Neural progenitor cell (in vitro differentiated cells): ENCODE measurements around the gene CACUL1. TPM values are rescaled to one million over a fixed set of nuclear protein-coding genes. Genes with fewer than 3 reads are reported as not detected.

Experiments used
- DNase-seq: peaks from one replicate; pipeline ENCODE4 v3.0.0-alpha.2; 2016; ENCODE audit warnings: low spot score
- H2AFZ ChIP-seq: fragments of 200-600 bp; sonication (generic); replicated peaks from 2 replicates; pipeline ENCODE4 v1.6.1; 2016; ENCODE audit warnings: antibody characterized with exemption
- H3F3A ChIP-seq: fragments of 200-600 bp; sonication (generic); 2 replicates; pipeline ENCODE4 v1.6.1; 2016; ENCODE audit warnings: antibody characterized with exemption, low read depth
- H3K27ac ChIP-seq: fragments of 200-600 bp; sonication (generic); 2 replicates; pipeline ENCODE4 v1.5.1; 2016; ENCODE audit warnings: mild to moderate bottlenecking
- H3K27me3 ChIP-seq: fragments of 200-600 bp; sonication (generic); 2 replicates; pipeline ENCODE4 v1.6.1; 2016; ENCODE audit warnings: mild to moderate bottlenecking, moderate library complexity
- H3K36me3 ChIP-seq: fragments of 200-600 bp; sonication (generic); 2 replicates; pipeline ENCODE4 v1.5.1; 2016
- H3K4me1 ChIP-seq: fragments of 200-600 bp; sonication (generic); 2 replicates; pipeline ENCODE4 v1.6.1; 2016; ENCODE audit warnings: mixed run types
- H3K4me2 ChIP-seq: fragments of 200-600 bp; sonication (generic); 2 replicates; pipeline ENCODE4 v1.6.1; 2016
- H3K4me3 ChIP-seq: fragments of 200-600 bp; sonication (generic); 2 replicates; pipeline ENCODE4 v1.5.1; 2016
- H3K79me2 ChIP-seq: fragments of 200-600 bp; sonication (generic); 2 replicates; pipeline ENCODE4 v1.6.1; 2016; ENCODE audit warnings: low read depth
- H3K9ac ChIP-seq: fragments of 200-600 bp; sonication (generic); 2 replicates; pipeline ENCODE4 v1.6.1; 2016
- H3K9me3 ChIP-seq: fragments of 200-600 bp; sonication (generic); 2 replicates; pipeline ENCODE4 v1.5.1; 2016; ENCODE audit warnings: low read depth
- H4K20me1 ChIP-seq: fragments of 200-600 bp; sonication (generic); 2 replicates; pipeline ENCODE4 v1.6.1; 2016; ENCODE audit warnings: low read depth
- H3K27ac Mint-ChIP-seq: 3 replicates; pipeline ENCODE4 v1.8.0; 2021; ENCODE audit warnings: mixed read lengths
- H3K27me3 Mint-ChIP-seq: 2 replicates; pipeline ENCODE4 v1.8.0; 2022; ENCODE audit warnings: low read depth, mild to moderate bottlenecking, inconsistent platforms, moderate library complexity, mixed read lengths; ENCODE audit not compliant: insufficient read depth
- H3K36me3 Mint-ChIP-seq: 3 replicates; pipeline ENCODE4 v1.8.0; 2021; ENCODE audit warnings: mixed read lengths
- H3K4me1 Mint-ChIP-seq: 3 replicates; pipeline ENCODE4 v1.8.0; 2021; ENCODE audit warnings: mixed read lengths
- H3K4me3 Mint-ChIP-seq: 3 replicates; pipeline ENCODE4 v1.8.0; 2021; ENCODE audit warnings: mild to moderate bottlenecking, moderate library complexity, mixed read lengths
- H3K9me3 Mint-ChIP-seq: 3 replicates; pipeline ENCODE4 v1.8.0; 2020; ENCODE audit warnings: mixed read lengths
- EZH2 ChIP-seq: fragments of 200-600 bp; sonication (generic); IDR thresholded peaks from 2 replicates; pipeline ENCODE4 v1.6.1; 2017; ENCODE audit warnings: antibody characterized with exemption, mild to moderate bottlenecking, moderate library complexity
- EZH2phosphoT487 ChIP-seq: fragments of 200-600 bp; sonication (generic); IDR thresholded peaks from 2 replicates; pipeline ENCODE4 v1.6.1; 2017; ENCODE audit warnings: antibody characterized with exemption
- total RNA-seq: library from RNA; depleted of rRNA; stranded (reverse); fragments of >200 nt; gene quantifications from 2 replicates; pipeline ENCODE4 v1.2.3, GENCODE V29; 2015; ENCODE audit warnings: low replicate concordance
- TF ChIP-seq, protein P1 (sequence below): fragments of 200-600 bp; sonication (generic); IDR thresholded peaks from 2 replicates; pipeline ENCODE4 v1.5.1; 2017; ENCODE audit warnings: antibody characterized with exemption, mild to moderate bottlenecking

The CACUL1 gene
- total RNA-seq, 1 donor from 2014 or later, result 38.8 TPM

GRCh38 chr10:118793545-118793944, 38.8 kb upstream of the CACUL1 start:
- no peak for DNase-seq
- peaks cover 6% of the 10 kb centered on the region for H3K27me3 Mint-ChIP-seq
- H3K27ac Mint-ChIP-seq, result no peak overlapping the region

GRCh38 chr10:118792526-118792925, 37.8 kb upstream of the CACUL1 start:
- H3K27me3 ChIP-seq, result no peaks in the 10 kb centered on the region
- no peak overlapping the region for H3K4me3 Mint-ChIP-seq
- H3K79me2 ChIP-seq, result no peaks in the 10 kb centered on the region
- no peaks in the 10 kb centered on the region for H3F3A ChIP-seq
- no peak overlapping the region for H3K27ac Mint-ChIP-seq
- no peaks in the 10 kb centered on the region for H3K36me3 Mint-ChIP-seq
- no peak overlapping the region for H3K4me3 ChIP-seq
- peaks cover 5% of the 10 kb centered on the region for H3K9me3 ChIP-seq
- H3K27ac ChIP-seq, result no peak overlapping the region
- peaks cover under 1% of the 10 kb centered on the region for H3K4me1 ChIP-seq
- H3K4me1 Mint-ChIP-seq, result peaks cover under 1% of the 10 kb centered on the region
- no peak for DNase-seq
- no peaks in the 10 kb centered on the region for H3K36me3 ChIP-seq
- TF ChIP-seq EZH2phosphoT487, result no peak
- TF ChIP-seq, protein P1, sequence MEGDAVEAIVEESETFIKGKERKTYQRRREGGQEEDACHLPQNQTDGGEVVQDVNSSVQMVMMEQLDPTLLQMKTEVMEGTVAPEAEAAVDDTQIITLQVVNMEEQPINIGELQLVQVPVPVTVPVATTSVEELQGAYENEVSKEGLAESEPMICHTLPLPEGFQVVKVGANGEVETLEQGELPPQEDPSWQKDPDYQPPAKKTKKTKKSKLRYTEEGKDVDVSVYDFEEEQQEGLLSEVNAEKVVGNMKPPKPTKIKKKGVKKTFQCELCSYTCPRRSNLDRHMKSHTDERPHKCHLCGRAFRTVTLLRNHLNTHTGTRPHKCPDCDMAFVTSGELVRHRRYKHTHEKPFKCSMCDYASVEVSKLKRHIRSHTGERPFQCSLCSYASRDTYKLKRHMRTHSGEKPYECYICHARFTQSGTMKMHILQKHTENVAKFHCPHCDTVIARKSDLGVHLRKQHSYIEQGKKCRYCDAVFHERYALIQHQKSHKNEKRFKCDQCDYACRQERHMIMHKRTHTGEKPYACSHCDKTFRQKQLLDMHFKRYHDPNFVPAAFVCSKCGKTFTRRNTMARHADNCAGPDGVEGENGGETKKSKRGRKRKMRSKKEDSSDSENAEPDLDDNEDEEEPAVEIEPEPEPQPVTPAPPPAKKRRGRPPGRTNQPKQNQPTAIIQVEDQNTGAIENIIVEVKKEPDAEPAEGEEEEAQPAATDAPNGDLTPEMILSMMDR, result no peak
- TF ChIP-seq EZH2, result no peak
- H4K20me1 ChIP-seq, result no peaks in the 10 kb centered on the region
- no peak overlapping the region for H2AFZ ChIP-seq
- H3K9ac ChIP-seq, result no peak overlapping the region
- H3K27me3 Mint-ChIP-seq, result peaks cover 8% of the 10 kb centered on the region
- peaks cover 14% of the 10 kb centered on the region for H3K9me3 Mint-ChIP-seq
- H3K4me2 ChIP-seq, result no peak overlapping the region

More at GRCh38 chr10:118793545-118793944, 38.8 kb upstream of the CACUL1 start:
- H3K4me1 Mint-ChIP-seq, result peaks cover 9% of the 10 kb centered on the region
- no peaks in the 10 kb centered on the region for H3K36me3 Mint-ChIP-seq
- peaks cover 9% of the 10 kb centered on the region for H3K4me1 ChIP-seq
- TF ChIP-seq, protein P1, result no peak
- no peak for TF ChIP-seq EZH2phosphoT487
- TF ChIP-seq EZH2, result no peak
- H3K9ac ChIP-seq, result no peak overlapping the region
- H3K4me3 ChIP-seq, result no peak overlapping the region
- no peaks in the 10 kb centered on the region for H3K27me3 ChIP-seq
- peaks cover 5% of the 10 kb centered on the region for H3K9me3 ChIP-seq
- H2AFZ ChIP-seq, result no peak overlapping the region
- H3K36me3 ChIP-seq, result no peaks in the 10 kb centered on the region
- H3F3A ChIP-seq, result no peaks in the 10 kb centered on the region
- H3K27ac ChIP-seq, result no peak overlapping the region
- H3K4me3 Mint-ChIP-seq, result no peak overlapping the region
- no peak overlapping the region for H3K4me2 ChIP-seq
- peaks cover 14% of the 10 kb centered on the region for H3K9me3 Mint-ChIP-seq
- H3K79me2 ChIP-seq, result no peaks in the 10 kb centered on the region
- no peaks in the 10 kb centered on the region for H4K20me1 ChIP-seq

GRCh38 chr10:118790058-118790457, 35.3 kb upstream of the CACUL1 start:
- H3K9me3 Mint-ChIP-seq, result no peaks in the 10 kb centered on the region
- no peak overlapping the region for H3K4me3 Mint-ChIP-seq
- Histone ChIP-seq H2AFZ (no peak overlapping the region), H3K27me3 (no peaks in the 10 kb centered on the region), H4K20me1 (no peaks in the 10 kb centered on the region), H3K79me2 (no peaks in the 10 kb centered on the region), H3K9ac (no peak overlapping the region), H3K27ac (no peak overlapping the region), H3K9me3 (no peaks in the 10 kb centered on the region), H3K36me3 (no peaks in the 10 kb centered on the region), H3K4me1 (no peaks in the 10 kb centered on the region), H3K4me2 (no peak overlapping the region), H3K4me3 (no peak overlapping the region), H3F3A (no peaks in the 10 kb centered on the region)
- H3K36me3 Mint-ChIP-seq, result no peaks in the 10 kb centered on the region
- H3K4me1 Mint-ChIP-seq, result no peaks in the 10 kb centered on the region
- peaks cover 7% of the 10 kb centered on the region for H3K27me3 Mint-ChIP-seq
- no peak for DNase-seq
- TF ChIP-seq, protein P1, result no peak
- TF ChIP-seq EZH2phosphoT487 (no peak), EZH2 (no peak)
- no peak overlapping the region for H3K27ac Mint-ChIP-seq
